ENCODE measurements around the gene FBXL13. TPM values are rescaled to one million over a fixed set of nuclear protein-coding genes. Genes with fewer than 3 reads are reported as not detected.

FBXL13 gene
- total and polyA plus RNA-seq, 11 donors = 0.16 to 1.2 (median 0.41) TPM; not detected in 1

DNA sequence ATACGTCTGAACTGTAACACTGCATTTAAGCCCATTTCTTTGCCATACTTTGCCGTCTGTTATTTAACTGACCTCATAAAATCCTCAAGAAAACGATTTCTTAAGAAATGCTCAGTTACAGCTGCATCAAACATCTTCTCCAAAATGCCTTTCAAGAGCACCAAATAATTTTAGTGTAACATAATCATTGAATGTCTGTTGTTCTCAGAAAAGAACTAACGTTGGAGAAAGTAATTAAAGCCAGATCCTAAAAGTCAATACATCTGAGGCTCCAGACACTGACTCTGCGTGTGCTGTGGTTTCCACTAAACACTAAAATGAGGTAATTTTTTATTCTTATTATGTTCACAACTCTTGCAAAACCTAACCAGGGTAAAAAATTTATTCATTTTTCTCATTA is 225.5 kb downstream of the FBXL13 start:
- no peak for ATAC-seq
- intact Hi-C loops (cut with DNase I) = no loop called here

DNA sequence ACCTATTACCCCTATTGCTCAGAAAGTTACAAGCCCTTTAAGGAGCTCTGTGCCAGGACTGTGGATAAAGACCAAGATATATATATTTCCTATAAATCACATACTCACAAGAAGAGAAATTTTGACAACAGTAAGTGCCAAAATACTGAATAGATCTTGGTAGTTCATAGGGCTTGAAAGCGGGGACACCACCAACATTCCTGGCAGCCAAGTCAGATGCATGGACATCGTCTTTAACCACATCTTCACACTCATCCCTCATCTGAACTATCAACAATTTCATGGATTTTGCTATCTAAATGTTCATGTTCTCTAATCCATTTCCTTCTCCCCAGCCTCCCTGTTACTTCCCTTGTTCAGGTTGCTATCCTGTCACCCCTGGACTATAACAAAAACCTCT is 229.2 kb downstream of the FBXL13 start:
- no peak for DNase-seq
- TF ChIP-seq, protein P1, sequence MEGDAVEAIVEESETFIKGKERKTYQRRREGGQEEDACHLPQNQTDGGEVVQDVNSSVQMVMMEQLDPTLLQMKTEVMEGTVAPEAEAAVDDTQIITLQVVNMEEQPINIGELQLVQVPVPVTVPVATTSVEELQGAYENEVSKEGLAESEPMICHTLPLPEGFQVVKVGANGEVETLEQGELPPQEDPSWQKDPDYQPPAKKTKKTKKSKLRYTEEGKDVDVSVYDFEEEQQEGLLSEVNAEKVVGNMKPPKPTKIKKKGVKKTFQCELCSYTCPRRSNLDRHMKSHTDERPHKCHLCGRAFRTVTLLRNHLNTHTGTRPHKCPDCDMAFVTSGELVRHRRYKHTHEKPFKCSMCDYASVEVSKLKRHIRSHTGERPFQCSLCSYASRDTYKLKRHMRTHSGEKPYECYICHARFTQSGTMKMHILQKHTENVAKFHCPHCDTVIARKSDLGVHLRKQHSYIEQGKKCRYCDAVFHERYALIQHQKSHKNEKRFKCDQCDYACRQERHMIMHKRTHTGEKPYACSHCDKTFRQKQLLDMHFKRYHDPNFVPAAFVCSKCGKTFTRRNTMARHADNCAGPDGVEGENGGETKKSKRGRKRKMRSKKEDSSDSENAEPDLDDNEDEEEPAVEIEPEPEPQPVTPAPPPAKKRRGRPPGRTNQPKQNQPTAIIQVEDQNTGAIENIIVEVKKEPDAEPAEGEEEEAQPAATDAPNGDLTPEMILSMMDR (IDR thresholded peaks at IDR 0.05) = no peak
- no peak for TF ChIP-seq POLR2A (IDR thresholded peaks at IDR 0.05)
- no peaks in the 10 kb centered on the region for H3K9me3 ChIP-seq
- ATAC-seq = no peak
- WGBS, 4 donors = 94 to 97% (median 95%) methylated on average over 2 of the region's 2 CpGs
- H3K27me3 ChIP-seq = no peaks in the 10 kb centered on the region
- no peaks in the 10 kb centered on the region for H3K36me3 ChIP-seq
- H3K4me1 ChIP-seq = no peaks in the 10 kb centered on the region
- intact Hi-C loops (cut with DNase I) = no loop called here
- no peak overlapping the region for H3K4me3 ChIP-seq
- no peak overlapping the region for H3K27ac ChIP-seq

More for the DNA sequence above, 225.5 kb downstream of the FBXL13 start:
- Histone ChIP-seq H3K36me3 (no peaks in the 10 kb centered on the region), H3K4me1 (no peaks in the 10 kb centered on the region), H3K27ac (no peak overlapping the region), H3K4me3 (no peak overlapping the region), H3K9me3 (peaks cover 0 to 8% (median 0%) of the 10 kb centered on the region in 12 donors), H3K27me3 (no peaks in the 10 kb centered on the region)
- TF ChIP-seq POLR2A (IDR thresholded peaks at IDR 0.05) = no peak
- TF ChIP-seq, protein P1 (IDR thresholded peaks at IDR 0.05) = no peak
- 82 to 88% (median 87%) methylated on average over 5 of the region's 5 CpGs for WGBS, 4 donors
- DNase-seq = no peak

DNA sequence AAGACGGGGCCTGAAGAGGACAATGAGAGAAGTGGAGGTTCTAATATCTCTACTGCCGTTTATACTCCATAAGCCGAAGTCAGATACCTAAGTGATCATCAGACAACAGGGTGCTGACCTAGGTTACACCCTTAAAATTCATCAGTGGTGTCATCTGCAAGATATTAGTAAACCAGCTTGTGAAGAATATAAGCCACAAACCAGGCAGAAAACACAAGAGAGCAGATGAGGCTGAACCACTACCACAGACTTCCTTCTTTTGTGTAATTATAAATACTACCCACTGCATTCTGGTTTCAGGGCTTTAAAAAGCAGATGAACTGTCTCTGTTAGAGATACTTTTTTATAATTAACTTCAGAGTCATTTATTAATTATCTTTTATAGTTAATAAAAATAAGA is 230.7 kb downstream of the FBXL13 start:
- no peak for TF ChIP-seq POLR2A (IDR thresholded peaks at IDR 0.05)
- TF ChIP-seq, protein P1 (IDR thresholded peaks at IDR 0.05) = no peak
- DNase-seq = no peak
- Histone ChIP-seq H3K9me3 (no peaks in the 10 kb centered on the region), H3K27me3 (no peaks in the 10 kb centered on the region), H3K4me1 (no peaks in the 10 kb centered on the region), H3K27ac (no peak overlapping the region), H3K36me3 (no peaks in the 10 kb centered on the region), H3K4me3 (no peak overlapping the region)
- ATAC-seq = no peak
- WGBS, 4 donors = 94 to 98% (median 97%) methylated on average over 3 of the region's 3 CpGs
- intact Hi-C loops (cut with DNase I) = no loop called here

DNA sequence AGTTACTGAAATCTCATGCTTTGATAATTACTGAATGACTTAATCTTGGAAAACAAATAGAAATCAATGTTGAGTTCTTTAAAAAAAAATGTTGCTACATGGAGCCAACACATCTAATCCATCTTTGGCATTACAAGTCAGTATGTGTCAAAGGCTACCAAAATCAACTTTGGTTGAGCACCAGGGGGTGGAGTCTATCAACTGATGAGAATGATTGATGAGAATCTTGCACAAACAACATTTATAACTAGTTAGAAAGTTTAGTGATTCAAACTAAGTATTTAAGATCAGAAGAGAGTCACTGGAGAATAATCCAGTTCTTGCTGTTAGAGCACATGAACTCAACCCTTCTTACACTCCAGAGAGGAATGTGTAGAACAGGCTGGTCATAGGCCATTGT is 232.3 kb downstream of the FBXL13 start:
- H3K4me3 ChIP-seq = no peak overlapping the region
- no peaks in the 10 kb centered on the region for H3K36me3 ChIP-seq
- intact Hi-C loops (cut with DNase I) = no loop called here
- H3K27me3 ChIP-seq = no peaks in the 10 kb centered on the region
- H3K9me3 ChIP-seq = no peaks in the 10 kb centered on the region
- DNase-seq (no peak), ATAC-seq (no peak)
- no peak overlapping the region for H3K27ac ChIP-seq
- TF ChIP-seq POLR2A (IDR thresholded peaks at IDR 0.05) = no peak
- TF ChIP-seq, protein P1 (IDR thresholded peaks at IDR 0.05) = no peak
- no peaks in the 10 kb centered on the region for H3K4me1 ChIP-seq
